Endothelial cell of umbilical vein (primary cell): ENCODE data around the gene RNF130. TPM values are rescaled to one million over a fixed set of nuclear protein-coding genes. Genes with fewer than 3 reads are reported as not detected.

ENCODE experiments used
- BruUV-seq: library from RNA; stranded (reverse); fragments of 400-500 nt; replicated peaks from 2 replicates; lab custom pipeline; 2021; lab: Mats Ljungman, UMichigan
- CTCF ChIA-PET: fragments of 300-600, 350-600 bp; sonication (Branson Sonifier 250); formaldehyde crosslinking; loops from one replicate; lab custom pipeline; 2021; ENCODE audit warnings: antibody characterized with exemption, inconsistent platforms; lab: Charles Lee
- POLR2A ChIA-PET: fragments of 300-600, 350-600 bp; sonication (Branson Sonifier 250); formaldehyde crosslinking; loops from one replicate; lab custom pipeline; 2021; ENCODE audit warnings: antibody characterized with exemption, inconsistent platforms; lab: Charles Lee
- DNase-seq: peaks from one replicate; pipeline ENCODE4 v3.0.0-alpha.2; 2011; ENCODE audit warnings: low read depth, low spot score
- FAIRE-seq: peaks from 2 replicates; lab custom pipeline; 2011; peaks lifted over from hg19 to GRCh38; lab: Jason Lieb, UNC
- H2AFZ ChIP-seq: 2 replicates; pipeline ENCODE4 v1.6.0; 2012; ENCODE audit warnings: low read depth, low read length, control low read depth, inconsistent platforms
- H3K27ac ChIP-seq: 2 replicates; pipeline ENCODE4 v1.5.1; 2011; ENCODE audit warnings: low read depth, mild to moderate bottlenecking, control low read depth, low read length, moderate library complexity; ENCODE audit not compliant: insufficient read depth
- H3K27me3 ChIP-seq, 2 experiments: 2 replicates each; pipeline versions ENCODE4 v1.6.0 to v1.6.1; 2011; ENCODE audit warnings: low read length in 2 of 2, mixed read lengths in 1 of 2; ENCODE audit not compliant: control insufficient read depth in 2 of 2, insufficient read depth in 2 of 2
- H3K36me3 ChIP-seq, 2 experiments: 2 replicates in 1 of 2; 3 replicates in 1 of 2; pipeline ENCODE4 v1.5.1; 2011; ENCODE audit warnings: low read length in 2 of 2, mild to moderate bottlenecking in 1 of 2, moderate library complexity in 1 of 2; ENCODE audit not compliant: control insufficient read depth in 2 of 2, insufficient read depth in 2 of 2; ENCODE audit errors: extremely low read depth in 1 of 2
- H3K4me1 ChIP-seq: 3 replicates; pipeline ENCODE4 v1.5.1; 2011; ENCODE audit warnings: mild to moderate bottlenecking, low read length; ENCODE audit not compliant: control insufficient read depth, insufficient read depth; ENCODE audit errors: extremely low read depth
- H3K4me2 ChIP-seq: 2 replicates; pipeline ENCODE4 v1.6.1; 2011; ENCODE audit warnings: low read length, control low read depth, mixed read lengths; ENCODE audit not compliant: insufficient read depth
- H3K4me3 ChIP-seq, 3 experiments: fragments of 200-600 bp in 1 of 3; sonication (generic), shearing (Covaris generic) in 1 of 3; replicated peaks in 1 of 3; 2 replicates each; pipeline ENCODE4 v1.5.1; 2011 to 2016; ENCODE audit warnings: control low read depth in 3 of 3, low read length in 3 of 3, mild to moderate bottlenecking in 2 of 3, inconsistent platforms in 1 of 3, low read depth in 1 of 3, moderate library complexity in 1 of 3; ENCODE audit not compliant: insufficient read depth in 1 of 3
- H3K79me2 ChIP-seq: 2 replicates; pipeline ENCODE4 v1.6.0; 2012; ENCODE audit warnings: low read length, inconsistent platforms; ENCODE audit not compliant: control insufficient read depth, insufficient read depth
- H3K9ac ChIP-seq: replicated peaks from 2 replicates; pipeline ENCODE3; 2011; ENCODE audit warnings: low read length, control low read depth; ENCODE audit not compliant: insufficient read depth; ENCODE audit errors: extremely low read depth
- H3K9me1 ChIP-seq: replicated peaks from 3 replicates; pipeline ENCODE4 v1.6.0; 2011; ENCODE audit warnings: mild to moderate bottlenecking, low read length; ENCODE audit not compliant: control insufficient read depth, insufficient read depth; ENCODE audit errors: extremely low read depth
- H3K9me3 ChIP-seq: replicated peaks from 2 replicates; pipeline ENCODE4 v1.5.1; 2012; ENCODE audit warnings: low read length, inconsistent platforms; ENCODE audit not compliant: control insufficient read depth, insufficient read depth
- H4K20me1 ChIP-seq: replicated peaks from 2 replicates; pipeline ENCODE3; 2011; ENCODE audit warnings: mild to moderate bottlenecking, low read length; ENCODE audit not compliant: control insufficient read depth, insufficient read depth; ENCODE audit errors: extremely low read depth
- EZH2 ChIP-seq: IDR thresholded peaks from 2 replicates; pipeline ENCODE4 v1.6.1; 2012; ENCODE audit warnings: borderline replicate concordance, low read depth, mild to moderate bottlenecking, moderate library complexity, low read length, inconsistent platforms; ENCODE audit not compliant: severe bottlenecking
- GATA2 ChIP-seq: IDR thresholded peaks from 2 replicates; pipeline ENCODE4 v1.7.0; 2011; ENCODE audit warnings: low read depth, mild to moderate bottlenecking, moderate library complexity, mixed read lengths, low read length; ENCODE audit not compliant: insufficient read length, insufficient read depth
- JUN ChIP-seq: IDR thresholded peaks from 2 replicates; pipeline ENCODE4 v1.6.1; 2011; ENCODE audit warnings: borderline replicate concordance, low read depth; ENCODE audit not compliant: insufficient read length, insufficient read depth
- MYC ChIP-seq: IDR thresholded peaks from one replicate; pipeline ENCODE4 v1.6.1; 2011; ENCODE audit warnings: mild to moderate bottlenecking, low read depth, low read length
- POLR2A ChIP-seq: IDR thresholded peaks from 2 replicates; pipeline ENCODE4 v1.6.1; 2012; ENCODE audit warnings: low read depth, mild to moderate bottlenecking, control low read depth, low read length
- POLR2AphosphoS5 ChIP-seq: IDR thresholded peaks from 2 replicates; pipeline ENCODE4 v1.6.1; 2012; ENCODE audit warnings: low read depth, mild to moderate bottlenecking, control low read depth, low read length, moderate library complexity; ENCODE audit not compliant: insufficient read depth
- dilution Hi-C: fragments of 300-500 bp; cut with MboI; formaldehyde crosslinking; loops from one replicate; pipeline ENCODE4 v1.15.0; 2019; ENCODE audit warnings: low sequenced_read_pairs; ENCODE audit not compliant: extremely low pct_ligation_motif_present
- intact Hi-C: fragments of 100-400 bp; cut with micrococcal nuclease; formaldehyde crosslinking; loops from one replicate; pipeline ENCODE4 v1.10.0; 2022
- polyA plus RNA-seq, 4 experiments: library from polyadenylated mRNA; depleted of rRNA in 3 of 4; stranded (reverse) in 3 of 4; unstranded in 1 of 4; fragments of >200 nt; gene quantifications; 2 replicates each; pipeline versions ENCODE4 v1.2.1 to v1.2.3, GENCODE V29; 2011 to 2012; ENCODE audit warnings: missing spikeins in 1 of 4
- total RNA-seq: library from RNA; stranded (reverse); gene quantifications from 2 replicates; pipeline ENCODE4 v1.2.3, GENCODE V29; 2021
- TF ChIP-seq, protein P1 (sequence below), 2 donors: IDR thresholded peaks; 1 replicate in 1 of 2; 2 replicates in 1 of 2; pipeline ENCODE4 v1.5.1; 2011; ENCODE audit warnings: low read length in 2 of 2, mild to moderate bottlenecking in 2 of 2, moderate library complexity in 2 of 2, control low read depth in 1 of 2, inconsistent platforms in 1 of 2, low read depth in 1 of 2; ENCODE audit not compliant: insufficient read depth in 1 of 2; ENCODE audit errors: extremely low read depth in 1 of 2

RNF130 gene
- total and polyA plus RNA-seq, 2 donors (not counting 3 experiments of a cell fraction or from before 2014, with no cell fraction given): 43.0 to 43.1 TPM

DNA sequence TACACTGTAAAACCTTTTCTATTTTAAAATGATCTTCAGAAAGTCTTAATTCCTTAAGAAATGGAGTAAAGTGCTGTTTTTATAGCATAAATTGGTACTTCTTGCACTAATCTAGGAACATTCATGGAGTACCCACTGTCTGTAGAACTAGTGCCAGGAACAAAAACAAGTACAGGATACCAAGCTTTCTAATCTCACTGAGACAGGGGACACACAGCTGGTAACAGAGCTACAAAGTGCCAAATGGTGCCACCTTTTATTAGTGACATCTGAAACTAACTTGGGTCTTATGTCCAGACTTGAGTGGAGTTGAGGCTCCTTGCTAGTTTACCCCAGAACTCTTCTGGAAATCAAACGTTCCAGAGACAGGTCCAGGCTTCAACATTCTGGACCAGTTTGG, 57.9 kb downstream of the RNF130 start:
- no peak for TF ChIP-seq EZH2
- TF ChIP-seq POLR2AphosphoS5: no peak
- TF ChIP-seq JUN: no peak
- TF ChIP-seq GATA2: no peak
- TF ChIP-seq POLR2A: no peak
- TF ChIP-seq, protein P1, sequence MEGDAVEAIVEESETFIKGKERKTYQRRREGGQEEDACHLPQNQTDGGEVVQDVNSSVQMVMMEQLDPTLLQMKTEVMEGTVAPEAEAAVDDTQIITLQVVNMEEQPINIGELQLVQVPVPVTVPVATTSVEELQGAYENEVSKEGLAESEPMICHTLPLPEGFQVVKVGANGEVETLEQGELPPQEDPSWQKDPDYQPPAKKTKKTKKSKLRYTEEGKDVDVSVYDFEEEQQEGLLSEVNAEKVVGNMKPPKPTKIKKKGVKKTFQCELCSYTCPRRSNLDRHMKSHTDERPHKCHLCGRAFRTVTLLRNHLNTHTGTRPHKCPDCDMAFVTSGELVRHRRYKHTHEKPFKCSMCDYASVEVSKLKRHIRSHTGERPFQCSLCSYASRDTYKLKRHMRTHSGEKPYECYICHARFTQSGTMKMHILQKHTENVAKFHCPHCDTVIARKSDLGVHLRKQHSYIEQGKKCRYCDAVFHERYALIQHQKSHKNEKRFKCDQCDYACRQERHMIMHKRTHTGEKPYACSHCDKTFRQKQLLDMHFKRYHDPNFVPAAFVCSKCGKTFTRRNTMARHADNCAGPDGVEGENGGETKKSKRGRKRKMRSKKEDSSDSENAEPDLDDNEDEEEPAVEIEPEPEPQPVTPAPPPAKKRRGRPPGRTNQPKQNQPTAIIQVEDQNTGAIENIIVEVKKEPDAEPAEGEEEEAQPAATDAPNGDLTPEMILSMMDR (IDR thresholded peaks at IDR 0.05; ENCODE audit: extremely low read depth in 1 of 2, insufficient read depth in 1 of 2, low read depth in 1 of 2, low read length in 2 of 2): no peak
- TF ChIP-seq MYC: no peak
- no peak overlapping the region for H3K9ac ChIP-seq
- H3K4me1 ChIP-seq: no peaks in the 10 kb centered on the region
- BruUV-seq: no TSS peak
- no peak overlapping the region for H3K27ac ChIP-seq
- no peaks in the 10 kb centered on the region for H3K9me1 ChIP-seq
- dilution Hi-C loops: no loop called here
- H3K4me2 ChIP-seq: no peak overlapping the region
- H3K27me3 ChIP-seq: no peaks in the 10 kb centered on the region
- ChIA-PET CTCF (no interaction called here), POLR2A (no interaction called here)
- DNase-seq: peak; percentile 6
- no peaks in the 10 kb centered on the region for H3K79me2 ChIP-seq
- H3K4me3 ChIP-seq: no peak overlapping the region
- no peaks in the 10 kb centered on the region for H3K36me3 ChIP-seq
- intact Hi-C loops: no loop called here
- no peaks in the 10 kb centered on the region for H4K20me1 ChIP-seq
- no peak for FAIRE-seq
- no peak overlapping the region for H2AFZ ChIP-seq
- H3K9me3 ChIP-seq: no peaks in the 10 kb centered on the region
